ENCODE measurements around the gene C9orf50. TPM values are rescaled to one million over a fixed set of nuclear protein-coding genes. Genes with fewer than 3 reads are reported as not detected.

Gene C9orf50
- total and polyA plus RNA-seq, 7 donors = not detected

DNA sequence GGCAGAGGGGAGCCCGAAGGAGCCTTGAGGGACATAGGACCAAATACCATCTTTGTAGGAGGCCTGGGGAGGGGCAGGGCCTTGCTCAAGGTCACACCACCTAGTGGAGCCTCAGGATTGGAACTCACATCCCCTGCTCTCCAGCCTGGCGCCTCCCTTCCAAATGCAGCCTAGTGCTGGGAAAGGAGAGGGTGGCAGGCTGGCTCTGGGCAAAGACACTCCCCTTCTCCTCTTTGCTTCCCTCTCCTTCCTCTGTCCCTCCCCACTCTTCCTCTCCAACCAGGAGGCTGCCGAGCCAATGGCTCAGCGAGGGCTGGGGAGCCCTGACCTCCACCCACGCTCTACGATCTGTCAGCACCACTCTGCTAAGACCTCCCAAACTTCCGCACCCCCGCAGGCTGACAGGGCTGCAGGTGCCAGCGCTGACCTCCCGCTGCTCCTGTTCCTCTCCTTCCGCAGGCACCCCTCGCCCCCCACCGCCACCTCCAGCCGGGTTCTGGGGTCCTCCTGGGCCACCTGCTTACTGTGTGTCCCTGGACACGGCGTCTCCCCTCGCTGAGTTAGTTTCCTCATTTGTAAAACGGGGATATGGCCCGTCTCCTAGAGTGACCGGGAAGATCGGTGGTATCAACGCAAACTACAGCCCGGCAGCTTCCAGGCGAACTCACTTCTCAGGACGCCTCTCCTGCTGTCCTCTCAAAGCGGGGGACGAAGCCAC is 52.9 kb downstream of the C9orf50 start:
- Histone ChIP-seq H3K36me3 (ENCODE audit: insufficient read depth in 1 of 2, low read depth in 1 of 2) (no peaks in the 10 kb centered on the region), H3K27ac (peak overlapping the region; percentile 16), H3K27me3 (ENCODE audit: insufficient read depth in 3 of 3, low read length in 2 of 3) (peaks cover 0 to 8% (median 0%) of the 10 kb centered on the region in 3 donors), H3K4me1 (no peaks in the 10 kb centered on the region), H3K9me3 (no peaks in the 10 kb centered on the region), H3K4me3 (peak overlapping the region; percentile 68)
- intact Hi-C loops (cut with DNase I) = no loop called here
- 9 to 16% (median 11%) methylated on average over 26 to 27 of the region's 27 CpGs for WGBS, 3 donors
- TF ChIP-seq, protein P1, sequence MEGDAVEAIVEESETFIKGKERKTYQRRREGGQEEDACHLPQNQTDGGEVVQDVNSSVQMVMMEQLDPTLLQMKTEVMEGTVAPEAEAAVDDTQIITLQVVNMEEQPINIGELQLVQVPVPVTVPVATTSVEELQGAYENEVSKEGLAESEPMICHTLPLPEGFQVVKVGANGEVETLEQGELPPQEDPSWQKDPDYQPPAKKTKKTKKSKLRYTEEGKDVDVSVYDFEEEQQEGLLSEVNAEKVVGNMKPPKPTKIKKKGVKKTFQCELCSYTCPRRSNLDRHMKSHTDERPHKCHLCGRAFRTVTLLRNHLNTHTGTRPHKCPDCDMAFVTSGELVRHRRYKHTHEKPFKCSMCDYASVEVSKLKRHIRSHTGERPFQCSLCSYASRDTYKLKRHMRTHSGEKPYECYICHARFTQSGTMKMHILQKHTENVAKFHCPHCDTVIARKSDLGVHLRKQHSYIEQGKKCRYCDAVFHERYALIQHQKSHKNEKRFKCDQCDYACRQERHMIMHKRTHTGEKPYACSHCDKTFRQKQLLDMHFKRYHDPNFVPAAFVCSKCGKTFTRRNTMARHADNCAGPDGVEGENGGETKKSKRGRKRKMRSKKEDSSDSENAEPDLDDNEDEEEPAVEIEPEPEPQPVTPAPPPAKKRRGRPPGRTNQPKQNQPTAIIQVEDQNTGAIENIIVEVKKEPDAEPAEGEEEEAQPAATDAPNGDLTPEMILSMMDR (IDR thresholded peaks at IDR 0.05) = no peak
- DNase-seq (peak in 1 of 2 donors; percentile 34), ATAC-seq (peak; percentile 32 to 38 (median 34))

DNA sequence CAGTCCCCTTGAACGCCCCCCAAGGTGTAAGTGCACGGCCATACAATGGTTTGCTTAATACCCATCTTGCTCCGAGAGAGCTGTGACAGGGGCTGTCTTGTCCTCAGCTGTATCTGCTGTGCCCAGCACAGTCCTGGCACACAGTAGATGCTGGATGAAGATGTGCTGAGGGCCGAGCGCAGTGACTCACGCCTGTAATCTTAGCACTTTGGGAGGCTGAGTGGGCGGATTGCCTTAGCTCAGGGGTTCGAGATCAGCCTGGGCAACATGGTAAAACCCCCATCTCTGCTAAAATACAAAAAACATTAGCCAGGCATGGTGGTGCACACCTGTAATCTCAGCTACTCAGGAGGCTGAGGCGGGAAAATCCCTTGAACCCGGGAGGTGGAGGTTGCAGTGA is 53.6 kb downstream of the C9orf50 start:
- TF ChIP-seq, protein P1 (IDR thresholded peaks at IDR 0.05) = no peak
- Histone ChIP-seq H3K4me3 (no peak overlapping the region), H3K27ac (no peak overlapping the region), H3K4me1 (no peaks in the 10 kb centered on the region), H3K27me3 (ENCODE audit: insufficient read depth in 3 of 3, low read length in 2 of 3) (peaks cover 0 to 8% (median 0%) of the 10 kb centered on the region in 3 donors), H3K9me3 (no peaks in the 10 kb centered on the region), H3K36me3 (ENCODE audit: insufficient read depth in 1 of 2, low read depth in 1 of 2) (no peaks in the 10 kb centered on the region)
- no peak for ATAC-seq
- 80 to 89% (median 85%) methylated on average over 10 of the region's 10 CpGs for WGBS, 3 donors
- no peak for DNase-seq
- intact Hi-C loops (cut with DNase I) = no loop called here

DNA sequence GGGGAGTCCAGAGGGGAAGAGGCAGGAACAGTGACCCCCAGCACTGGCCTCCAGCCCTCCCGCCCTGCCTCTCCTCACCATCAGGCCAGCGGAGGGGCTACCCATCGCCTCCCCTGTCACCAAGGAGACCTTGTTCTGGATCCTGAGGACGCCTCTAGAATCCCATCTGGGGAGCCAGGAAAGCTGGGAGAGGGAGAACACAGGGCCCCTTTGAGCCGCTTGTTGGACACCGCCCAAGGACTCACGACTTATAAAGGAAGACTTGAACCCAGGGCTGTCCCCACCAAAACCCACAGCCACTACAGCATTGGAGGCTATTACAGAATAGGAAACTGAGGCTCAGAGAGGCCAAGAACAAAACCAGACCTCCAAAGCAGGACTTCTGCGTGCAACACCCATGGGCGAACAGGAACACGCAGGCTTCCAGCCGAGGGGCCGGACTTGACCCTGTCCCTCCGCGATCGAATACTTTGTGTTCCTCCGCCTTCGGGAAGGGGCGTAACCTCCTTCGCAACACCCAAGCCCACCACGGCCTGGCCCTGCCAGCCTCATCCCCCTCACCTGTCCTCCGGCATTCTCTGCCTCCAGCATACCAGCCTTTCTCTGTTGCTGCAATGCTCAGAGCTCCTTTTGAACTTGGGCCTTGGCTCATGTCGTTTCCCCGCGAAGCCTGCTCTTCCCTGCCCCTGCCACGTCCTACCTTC is 54.2 kb downstream of the C9orf50 start:
- H3K4me1 ChIP-seq = no peaks in the 10 kb centered on the region

DNA sequence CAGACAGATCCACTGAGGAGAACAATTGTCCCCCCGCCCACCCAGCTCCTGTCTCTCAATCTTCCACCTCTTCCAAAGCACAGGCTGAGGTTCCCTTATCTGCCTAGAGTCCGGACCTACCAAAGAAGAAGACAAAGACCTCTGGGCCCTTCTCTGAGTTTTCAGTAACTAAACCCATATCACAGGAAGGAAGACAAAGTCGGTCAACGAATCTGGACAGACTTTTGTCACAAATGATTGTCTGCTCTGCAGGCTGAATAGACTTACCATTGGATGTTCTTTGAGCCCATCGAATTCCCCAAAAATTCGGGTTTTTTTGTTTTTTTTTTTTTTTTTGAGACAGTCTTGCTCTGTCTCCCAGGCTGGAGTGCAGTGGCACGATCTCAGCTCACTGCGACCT is 58.0 kb downstream of the C9orf50 start:
- WGBS, 3 donors = 87 to 91% (median 91%) methylated on average over 8 of the region's 8 CpGs

More for the DNA sequence above, 54.2 kb downstream of the C9orf50 start:
- H3K27ac ChIP-seq = no peak overlapping the region
- no peak for DNase-seq
- intact Hi-C loops (cut with DNase I) = no loop called here
- H3K4me3 ChIP-seq = no peak overlapping the region
- ATAC-seq = no peak
- TF ChIP-seq, protein P1 (IDR thresholded peaks at IDR 0.05) = no peak
- WGBS, 3 donors = 93 to 94% (median 93%) methylated on average over 20 to 25 of the region's 25 CpGs
- no peaks in the 10 kb centered on the region for H3K9me3 ChIP-seq
- H3K27me3 ChIP-seq (ENCODE audit: insufficient read depth in 3 of 3, low read length in 2 of 3) = peaks cover 0 to 8% (median 0%) of the 10 kb centered on the region in 3 donors
- H3K36me3 ChIP-seq (ENCODE audit: insufficient read depth in 1 of 2, low read depth in 1 of 2) = no peaks in the 10 kb centered on the region

More for the DNA sequence above, 58.0 kb downstream of the C9orf50 start:
- Histone ChIP-seq H3K9me3 (no peaks in the 10 kb centered on the region), H3K27ac (no peak overlapping the region), H3K36me3 (ENCODE audit: insufficient read depth in 1 of 2, low read depth in 1 of 2) (no peaks in the 10 kb centered on the region), H3K4me3 (no peak overlapping the region), H3K4me1 (no peaks in the 10 kb centered on the region), H3K27me3 (ENCODE audit: insufficient read depth in 3 of 3, low read length in 2 of 3) (peaks cover 0 to 2% (median 0%) of the 10 kb centered on the region in 3 donors)
- TF ChIP-seq, protein P1 (IDR thresholded peaks at IDR 0.05) = no peak
- ATAC-seq (no peak), DNase-seq (no peak)
- intact Hi-C loops (cut with DNase I) = no loop called here
